GM18519 (cell line): ENCODE measurements around the gene TRPM1.

Experiments
- ATAC-seq: cut with Tn5 transposase; IDR thresholded peaks from one replicate; pipeline ENCODE4 v1.9.1; 2021; ENCODE audit warnings: mild to moderate bottlenecking, moderate library complexity; ENCODE audit not compliant: unreplicated experiment, low FRiP score

TRPM1 gene

GRCh38 chr15:30990036-30990435 is 111.5 kb downstream of the TRPM1 start:
- ATAC-seq: no peak

DNA sequence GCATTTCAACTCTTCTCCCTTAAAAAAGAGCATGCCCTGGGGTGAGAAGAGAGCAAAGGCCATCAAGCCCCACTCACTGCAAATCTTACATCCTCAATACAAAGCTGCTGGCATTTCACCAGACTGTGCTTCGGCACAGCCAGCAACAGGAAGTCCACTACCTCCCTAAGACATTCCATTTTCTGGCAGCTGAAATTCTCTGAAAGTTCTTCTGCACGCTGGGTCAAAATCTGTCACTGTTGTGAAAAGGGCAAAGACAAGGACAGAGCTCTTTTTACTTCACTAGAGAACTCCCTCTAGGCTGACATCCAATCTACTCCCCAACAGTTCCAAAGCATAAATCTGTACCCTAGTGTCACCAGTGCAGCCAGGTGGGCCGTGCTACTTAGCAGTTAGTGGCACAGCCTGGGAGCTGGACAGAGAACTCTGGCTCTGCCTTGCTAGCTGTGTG is 116.4 kb downstream of the TRPM1 start:
- no peak for ATAC-seq

- ATAC-seq: no peak
Observed at GRCh38 chr15:30984542-30984941, 117.0 kb downstream of the TRPM1 start.

- no peak for ATAC-seq
Observed at GRCh38 chr15:30984118-30984517, 117.4 kb downstream of the TRPM1 start.

DNA sequence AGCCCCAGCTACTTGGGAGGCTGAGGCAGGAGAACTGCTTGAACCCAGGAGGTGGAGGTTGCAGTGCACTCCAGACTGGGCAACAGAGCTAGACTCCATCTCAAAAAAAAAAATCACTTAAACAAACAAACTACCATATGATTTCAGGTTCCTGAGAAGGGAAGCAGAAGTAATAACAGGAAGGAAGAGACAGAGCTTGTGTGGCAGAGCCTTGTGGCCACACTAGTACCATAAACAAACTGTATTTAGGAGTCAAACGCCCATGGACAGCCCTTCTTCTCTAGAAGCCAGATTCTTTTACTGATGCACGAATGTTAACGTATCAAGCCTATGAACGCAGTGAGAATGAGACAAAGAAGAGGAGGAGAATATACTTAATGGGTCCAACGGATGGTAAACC is 122.1 kb downstream of the TRPM1 start:
- no peak for ATAC-seq

DNA sequence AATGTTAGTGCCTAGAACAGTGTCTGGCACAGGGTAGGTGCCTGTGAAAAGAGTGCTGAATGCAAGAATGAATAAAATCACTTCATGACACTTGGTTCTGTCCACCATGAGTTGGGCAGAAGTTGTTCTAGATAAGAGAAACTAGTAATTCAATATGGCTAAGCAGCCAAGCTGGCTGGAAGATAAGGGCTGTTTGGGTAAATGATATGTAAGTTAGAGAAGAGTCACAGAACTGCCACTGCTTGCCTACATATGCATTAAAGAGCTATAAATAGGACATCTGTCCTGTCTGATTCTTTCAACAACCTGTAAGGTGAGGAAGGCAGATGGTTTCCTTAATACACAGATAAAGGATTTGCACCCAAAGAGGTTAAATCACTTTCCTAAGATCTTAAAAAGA is 123.2 kb downstream of the TRPM1 start:
- ATAC-seq: no peak

- no peak for ATAC-seq
Observed at GRCh38 chr15:30974112-30974511, 127.4 kb downstream of the TRPM1 start.

DNA sequence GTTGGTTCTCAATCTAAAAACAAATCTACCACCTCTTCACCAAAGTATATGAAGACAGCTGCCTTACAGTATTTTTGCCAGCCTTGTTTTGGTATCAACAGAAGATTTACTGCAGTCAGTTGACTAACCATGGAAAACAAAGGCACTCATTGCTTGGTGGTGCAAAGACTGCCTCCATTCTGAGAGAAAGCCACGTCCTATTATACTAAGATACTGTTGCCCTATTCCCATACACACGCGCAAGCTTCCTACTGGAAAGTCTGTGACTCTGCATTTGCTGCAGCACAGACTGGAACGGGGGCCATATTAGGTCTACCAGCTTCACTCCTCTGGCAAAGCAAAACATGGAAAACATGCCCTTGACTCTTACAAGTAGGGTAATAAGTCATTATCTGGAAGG is 128.1 kb downstream of the TRPM1 start:
- no peak for ATAC-seq

DNA sequence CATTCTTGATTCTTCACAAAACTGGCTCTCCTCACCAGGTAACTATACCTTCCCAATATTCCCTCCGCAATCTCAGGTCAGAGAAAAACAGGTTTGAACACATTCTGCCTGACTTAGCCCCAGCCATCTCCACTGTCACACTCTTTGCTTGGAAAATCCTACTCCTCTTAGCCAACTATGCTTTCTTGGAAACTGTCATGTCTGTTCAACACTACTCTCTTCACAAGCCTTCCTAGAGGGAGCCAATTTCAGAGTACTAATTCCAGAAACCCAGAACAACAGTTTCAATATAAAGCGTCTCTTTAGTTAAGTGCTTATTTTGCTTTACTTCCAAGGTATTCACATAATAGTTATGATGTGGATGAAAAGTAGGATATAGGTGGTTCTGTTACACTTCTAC is 131.8 kb downstream of the TRPM1 start:
- ATAC-seq: no peak

DNA sequence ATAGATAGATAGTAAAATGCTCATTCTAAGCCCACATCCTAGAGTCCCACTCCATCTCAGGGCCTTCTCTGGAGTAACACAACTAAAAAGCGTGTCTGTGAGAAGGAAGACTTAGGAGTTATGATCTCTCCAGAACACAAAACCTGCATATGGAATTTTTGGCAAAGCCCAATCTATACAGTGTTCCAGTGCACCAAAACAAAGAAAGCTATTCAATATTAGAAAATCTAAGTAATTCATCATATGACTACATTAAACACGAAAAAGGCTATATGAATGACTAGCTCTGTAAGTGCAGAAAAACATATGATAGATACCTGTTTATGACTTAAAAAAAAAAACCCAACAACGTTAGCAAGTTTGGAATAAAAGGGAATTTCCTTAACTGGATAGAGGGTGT is 137.8 kb downstream of the TRPM1 start:
- no peak for ATAC-seq

DNA sequence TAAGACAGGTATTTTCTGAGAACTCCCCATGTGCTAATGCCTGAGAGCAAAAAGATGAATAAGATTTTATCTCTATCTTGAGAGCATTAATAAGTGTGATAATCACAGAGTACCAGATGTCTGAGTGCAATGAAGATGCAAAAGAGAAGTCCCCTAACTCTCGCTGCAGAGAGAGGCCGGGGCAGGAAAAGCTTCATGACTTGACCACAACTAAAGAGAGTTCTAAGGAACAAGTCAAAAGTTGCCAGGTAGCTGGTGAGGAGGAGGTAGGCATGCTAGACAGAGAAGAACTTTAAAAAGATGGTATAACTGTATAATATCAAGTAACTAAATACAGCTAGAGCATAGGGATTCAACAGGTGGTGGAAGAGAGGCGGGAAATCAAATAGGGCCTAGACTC is 138.9 kb downstream of the TRPM1 start:
- no peak for ATAC-seq

GRCh38 chr15:30962079-30962478 is 139.4 kb downstream of the TRPM1 start:
- no peak for ATAC-seq

- ATAC-seq: no peak
Observed at GRCh38 chr15:30958219-30958618, 143.3 kb downstream of the TRPM1 start.

DNA sequence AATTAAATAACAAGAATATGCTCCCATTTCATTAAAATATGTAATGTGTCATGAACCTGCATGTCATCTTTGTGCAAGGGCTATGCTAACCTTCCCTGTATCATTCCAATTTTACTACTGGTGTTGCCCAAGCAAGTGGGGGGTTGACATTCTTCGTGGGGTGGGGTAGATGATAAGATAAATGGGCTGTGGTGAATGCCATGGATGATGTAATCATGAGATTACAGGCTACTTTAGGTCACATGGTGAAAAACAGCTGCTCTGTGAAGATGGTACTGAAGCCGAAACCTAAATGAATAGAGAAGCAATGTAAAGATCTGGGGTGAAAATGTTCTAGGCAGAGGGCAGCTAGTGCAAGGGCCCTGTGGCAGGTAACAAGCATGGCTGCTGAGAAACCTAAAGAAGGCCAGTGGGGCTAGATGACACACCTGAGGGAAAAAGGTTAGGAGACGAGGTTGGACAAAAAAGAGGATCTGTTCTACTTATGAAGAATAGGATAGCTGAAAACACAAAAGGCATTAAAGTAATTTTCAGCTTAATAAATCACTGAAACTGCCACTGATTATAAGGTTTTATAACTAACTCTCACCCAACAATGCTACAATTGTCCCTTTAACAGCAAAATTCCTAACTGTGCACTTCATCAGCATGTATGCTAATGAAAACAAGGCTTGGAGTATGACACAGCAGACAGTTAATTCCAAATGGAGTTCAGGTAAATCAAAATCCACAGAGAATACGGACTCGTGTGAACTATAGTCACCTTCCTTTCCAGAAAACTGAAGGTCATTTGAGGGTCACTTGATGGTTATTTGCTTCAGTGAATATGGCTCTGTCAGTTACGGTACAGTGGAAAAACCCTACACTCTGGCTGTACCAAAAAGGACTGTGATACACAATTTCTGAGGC is 145.1 kb downstream of the TRPM1 start:
- ATAC-seq: no peak

GRCh38 chr15:30954674-30955073 is 146.9 kb downstream of the TRPM1 start:
- no peak for ATAC-seq

- ATAC-seq: no peak
Observed at GRCh38 chr15:30953731-30954378, 147.7 kb downstream of the TRPM1 start.

- no peak for ATAC-seq
Observed at GRCh38 chr15:30953183-30953582, 148.3 kb downstream of the TRPM1 start.
